Esophagus squamous epithelium (tissue), 4 donors: ENCODE data around the gene QKI.

Source experiments
- POLR2A ChIP-seq, 4 donors: fragments of 450-650 bp; IDR thresholded peaks; one replicate each; pipeline ENCODE4 v1.6.1; 2017; ENCODE audit warnings: antibody characterized with exemption in 4 of 4, mild to moderate bottlenecking in 4 of 4, moderate library complexity in 3 of 4
- TF ChIP-seq, protein P1 (sequence below), 6 experiments: fragments of 450-650 bp in 4 of 6; fragments of 200-600 bp in 2 of 6; sonication (generic) in 2 of 6; IDR thresholded peaks; one replicate each; pipeline ENCODE4 v1.5.1; 2016 to 2019; ENCODE audit warnings: antibody characterized with exemption in 6 of 6, mild to moderate bottlenecking in 4 of 6, moderate library complexity in 4 of 6

DNA sequence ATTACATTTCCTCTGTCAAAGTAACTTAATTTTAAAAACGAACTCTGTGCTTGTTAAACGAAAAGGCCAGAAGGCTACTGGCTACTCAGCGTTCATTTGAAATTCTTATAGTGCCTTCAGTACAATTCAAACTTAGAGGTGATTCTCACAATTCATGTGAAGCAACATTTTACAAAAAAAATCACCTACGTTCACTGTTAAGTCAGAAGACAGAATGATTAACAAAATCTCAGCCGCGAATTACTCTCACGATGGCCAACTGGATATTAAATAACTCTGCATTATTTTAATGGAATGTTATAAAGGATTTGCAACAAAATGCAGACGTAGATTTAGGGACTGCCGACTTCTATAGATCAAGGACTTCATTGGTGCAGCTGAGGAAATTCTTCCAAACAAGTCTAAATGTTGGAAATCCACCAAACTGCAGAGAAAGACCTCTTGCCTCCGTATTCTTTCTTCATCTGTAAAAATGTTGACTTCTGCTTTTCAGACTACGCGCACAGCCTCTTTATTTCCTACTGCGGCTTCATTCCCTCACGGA lies 1.6 kb upstream of the QKI start:
- TF ChIP-seq, protein P1, sequence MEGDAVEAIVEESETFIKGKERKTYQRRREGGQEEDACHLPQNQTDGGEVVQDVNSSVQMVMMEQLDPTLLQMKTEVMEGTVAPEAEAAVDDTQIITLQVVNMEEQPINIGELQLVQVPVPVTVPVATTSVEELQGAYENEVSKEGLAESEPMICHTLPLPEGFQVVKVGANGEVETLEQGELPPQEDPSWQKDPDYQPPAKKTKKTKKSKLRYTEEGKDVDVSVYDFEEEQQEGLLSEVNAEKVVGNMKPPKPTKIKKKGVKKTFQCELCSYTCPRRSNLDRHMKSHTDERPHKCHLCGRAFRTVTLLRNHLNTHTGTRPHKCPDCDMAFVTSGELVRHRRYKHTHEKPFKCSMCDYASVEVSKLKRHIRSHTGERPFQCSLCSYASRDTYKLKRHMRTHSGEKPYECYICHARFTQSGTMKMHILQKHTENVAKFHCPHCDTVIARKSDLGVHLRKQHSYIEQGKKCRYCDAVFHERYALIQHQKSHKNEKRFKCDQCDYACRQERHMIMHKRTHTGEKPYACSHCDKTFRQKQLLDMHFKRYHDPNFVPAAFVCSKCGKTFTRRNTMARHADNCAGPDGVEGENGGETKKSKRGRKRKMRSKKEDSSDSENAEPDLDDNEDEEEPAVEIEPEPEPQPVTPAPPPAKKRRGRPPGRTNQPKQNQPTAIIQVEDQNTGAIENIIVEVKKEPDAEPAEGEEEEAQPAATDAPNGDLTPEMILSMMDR (IDR thresholded peaks at IDR 0.05), result no peak
- no peak for TF ChIP-seq POLR2A (IDR thresholded peaks at IDR 0.05)
